ENCODE data around the gene CALCOCO1.

GRCh38 chr12:53756300-53757100 lies 29.2 kb upstream of the CALCOCO1 start:
- no peak for TF ChIP-seq ZNF274 (IDR thresholded peaks at IDR 0.05; ENCODE audit: low read depth, low read length)
- no peak for TF ChIP-seq SUZ12 (IDR thresholded peaks at IDR 0.05; ENCODE audit: extremely low read depth, insufficient read depth, insufficient read length)
- no peak for TF ChIP-seq YY1 (IDR thresholded peaks at IDR 0.05; ENCODE audit: insufficient read depth, insufficient read length)
